SH-SY5Y (cell line): Measurements from ENCODE around the gene MOB2.

Experiments used
- GATA2 ChIP-seq: IDR thresholded peaks from 2 replicates; pipeline ENCODE4 v1.6.1; 2011; ENCODE audit warnings: mild to moderate bottlenecking, low read depth, low read length
- GATA3 ChIP-seq: IDR thresholded peaks from 2 replicates; pipeline ENCODE4 v1.6.1; 2011; ENCODE audit warnings: low read depth, mild to moderate bottlenecking, low read length, moderate library complexity

- no peak for TF ChIP-seq GATA3
- TF ChIP-seq GATA2, result no peak
Observed at GRCh38 chr11:1481483-1481825, 5.1 kb downstream of the MOB2 start.
